ENCODE results near the gene MFSD12. TPM values are rescaled to one million over a fixed set of nuclear protein-coding genes. Genes with fewer than 3 reads are reported as not detected.
"Not testable (repeated sequence)": the region's sequence is repeated elsewhere in the genome, so short reads cannot be mapped to it uniquely, and the experiment has no call there.

Gene MFSD12
- total RNA-seq, 1 experiment from 2014 or later = 121 TPM

GRCh38 chr19:3532154-3532786, 25.1 kb downstream of the MFSD12 start:
- Histone ChIP-seq H3K9me2 (replicated peaks; ENCODE audit: low read length) (no peaks in the 10 kb centered on the region), H3K4me2 (ENCODE audit: low read length) (no peak overlapping the region), H3K9ac (ENCODE audit: low read length) (no peak overlapping the region), H2AFZ (ENCODE audit: low read length) (no peak overlapping the region), H3K79me2 (ENCODE audit: low read length) (no peaks in the 10 kb centered on the region), H4K20me1 (ENCODE audit: low read length) (no peaks in the 10 kb centered on the region), H3K27ac (ENCODE audit: low read length) (no peak overlapping the region), H3K4me1 (ENCODE audit: insufficient read depth, low read length) (no peaks in the 10 kb centered on the region), H3K36me3 (ENCODE audit: low read depth, low read length) (no peaks in the 10 kb centered on the region; the same call in 1 of the 2 replicates), H3K9me3 (ENCODE audit: low read length) (no peaks in the 10 kb centered on the region), H3K4me3 (ENCODE audit: low read length) (no peak overlapping the region), H3K27me3 (ENCODE audit: low read length) (no peaks in the 10 kb centered on the region), H3F3A (ENCODE audit: low read length, unreplicated experiment) (no peaks in the 10 kb centered on the region)
- TF ChIP-seq EZH2 (IDR thresholded peaks at IDR 0.05; ENCODE audit: low read length, unreplicated experiment) = no peak
- TF ChIP-seq, protein P1, sequence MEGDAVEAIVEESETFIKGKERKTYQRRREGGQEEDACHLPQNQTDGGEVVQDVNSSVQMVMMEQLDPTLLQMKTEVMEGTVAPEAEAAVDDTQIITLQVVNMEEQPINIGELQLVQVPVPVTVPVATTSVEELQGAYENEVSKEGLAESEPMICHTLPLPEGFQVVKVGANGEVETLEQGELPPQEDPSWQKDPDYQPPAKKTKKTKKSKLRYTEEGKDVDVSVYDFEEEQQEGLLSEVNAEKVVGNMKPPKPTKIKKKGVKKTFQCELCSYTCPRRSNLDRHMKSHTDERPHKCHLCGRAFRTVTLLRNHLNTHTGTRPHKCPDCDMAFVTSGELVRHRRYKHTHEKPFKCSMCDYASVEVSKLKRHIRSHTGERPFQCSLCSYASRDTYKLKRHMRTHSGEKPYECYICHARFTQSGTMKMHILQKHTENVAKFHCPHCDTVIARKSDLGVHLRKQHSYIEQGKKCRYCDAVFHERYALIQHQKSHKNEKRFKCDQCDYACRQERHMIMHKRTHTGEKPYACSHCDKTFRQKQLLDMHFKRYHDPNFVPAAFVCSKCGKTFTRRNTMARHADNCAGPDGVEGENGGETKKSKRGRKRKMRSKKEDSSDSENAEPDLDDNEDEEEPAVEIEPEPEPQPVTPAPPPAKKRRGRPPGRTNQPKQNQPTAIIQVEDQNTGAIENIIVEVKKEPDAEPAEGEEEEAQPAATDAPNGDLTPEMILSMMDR (conservative IDR thresholded peaks at IDR 0.05; ENCODE audit: low read depth, low read length) = no peak
- no peak for TF ChIP-seq EZH2phosphoT487 (IDR thresholded peaks at IDR 0.05; ENCODE audit: borderline replicate concordance, low read length)
- no peak for DNase-seq
- ATAC-seq = no peak
- no TSS peak for BruUV-seq (replicated peaks)
- CTCF ChIA-PET = no interaction called here
- POLR2A ChIA-PET (ENCODE audit: unreplicated experiment) = no interaction called here
- intact Hi-C loops (cut with micrococcal nuclease) = no loop called here

DNA sequence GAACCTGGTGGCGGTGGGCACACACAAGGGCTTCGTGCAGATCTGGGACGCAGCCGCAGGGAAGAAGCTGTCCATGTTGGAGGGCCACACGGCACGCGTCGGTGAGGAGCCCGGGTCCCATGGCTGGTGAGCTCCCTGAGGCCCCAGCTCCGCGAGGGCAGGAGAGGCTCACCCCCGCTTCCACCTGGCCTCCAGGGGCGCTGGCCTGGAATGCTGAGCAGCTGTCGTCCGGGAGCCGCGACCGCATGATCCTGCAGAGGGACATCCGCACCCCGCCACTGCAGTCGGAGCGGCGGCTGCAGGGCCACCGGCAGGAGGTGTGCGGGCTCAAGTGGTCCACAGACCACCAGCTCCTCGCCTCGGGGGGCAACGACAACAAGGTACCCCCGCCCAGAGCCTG, 25.7 kb downstream of the MFSD12 start:
- Histone ChIP-seq H3K36me3 (ENCODE audit: low read depth, low read length) (no peaks in the 10 kb centered on the region; the same call in 1 of the 2 replicates), H3K9me2 (replicated peaks; ENCODE audit: low read length) (no peaks in the 10 kb centered on the region)

GRCh38 chr19:3530389-3530788, 27.0 kb downstream of the MFSD12 start:
- Histone ChIP-seq H3K9me3 (ENCODE audit: low read length) (no peaks in the 10 kb centered on the region), H4K20me1 (ENCODE audit: low read length) (no peaks in the 10 kb centered on the region), H3K79me2 (ENCODE audit: low read length) (no peaks in the 10 kb centered on the region), H3K4me2 (ENCODE audit: low read length) (no peak overlapping the region), H3K9ac (ENCODE audit: low read length) (no peak overlapping the region), H3K4me1 (ENCODE audit: insufficient read depth, low read length) (no peaks in the 10 kb centered on the region), H3K4me3 (ENCODE audit: low read length) (no peak overlapping the region), H3F3A (ENCODE audit: low read length, unreplicated experiment) (no peaks in the 10 kb centered on the region), H3K27ac (ENCODE audit: low read length) (no peak overlapping the region), H3K9me2 (replicated peaks; ENCODE audit: low read length) (no peaks in the 10 kb centered on the region), H3K27me3 (ENCODE audit: low read length) (no peaks in the 10 kb centered on the region), H3K36me3 (ENCODE audit: low read depth, low read length) (no peaks in the 10 kb centered on the region; the same call in 1 of the 2 replicates), H2AFZ (ENCODE audit: low read length) (no peak overlapping the region)
- BruUV-seq (replicated peaks) = no TSS peak
- ChIA-PET POLR2A (ENCODE audit: unreplicated experiment) (no interaction called here), CTCF (no interaction called here)
- no peak for DNase-seq
- TF ChIP-seq EZH2phosphoT487 (IDR thresholded peaks at IDR 0.05; ENCODE audit: borderline replicate concordance, low read length) = no peak
- TF ChIP-seq EZH2 (IDR thresholded peaks at IDR 0.05; ENCODE audit: low read length, unreplicated experiment) = no peak
- TF ChIP-seq, protein P1 (conservative IDR thresholded peaks at IDR 0.05; ENCODE audit: low read depth, low read length) = no peak
- intact Hi-C loops (cut with micrococcal nuclease) = no loop called here
- no peak for ATAC-seq

More for the DNA sequence above, 25.7 kb downstream of the MFSD12 start:
- no peaks in the 10 kb centered on the region for H3K9me3 ChIP-seq (ENCODE audit: low read length)
- intact Hi-C loops (cut with micrococcal nuclease) = no loop called here
- H3K27me3 ChIP-seq (ENCODE audit: low read length) = no peaks in the 10 kb centered on the region
- no peak overlapping the region for H3K27ac ChIP-seq (ENCODE audit: low read length)
- CTCF ChIA-PET = no interaction called here
- no peaks in the 10 kb centered on the region for H4K20me1 ChIP-seq (ENCODE audit: low read length)
- H3K4me1 ChIP-seq (ENCODE audit: insufficient read depth, low read length) = no peaks in the 10 kb centered on the region
- no peak overlapping the region for H3K4me3 ChIP-seq (ENCODE audit: low read length)
- ATAC-seq (no peak), DNase-seq (no peak)
- H3F3A ChIP-seq (ENCODE audit: low read length, unreplicated experiment) = no peaks in the 10 kb centered on the region
- no TSS peak for BruUV-seq (replicated peaks)
- no peak overlapping the region for H3K4me2 ChIP-seq (ENCODE audit: low read length)
- TF ChIP-seq, protein P1 (conservative IDR thresholded peaks at IDR 0.05; ENCODE audit: low read depth, low read length) = no peak
- no peak for TF ChIP-seq EZH2 (IDR thresholded peaks at IDR 0.05; ENCODE audit: low read length, unreplicated experiment)
- no peak for TF ChIP-seq EZH2phosphoT487 (IDR thresholded peaks at IDR 0.05; ENCODE audit: borderline replicate concordance, low read length)
- POLR2A ChIA-PET (ENCODE audit: unreplicated experiment) = no interaction called here
- no peaks in the 10 kb centered on the region for H3K79me2 ChIP-seq (ENCODE audit: low read length)
- H3K9ac ChIP-seq (ENCODE audit: low read length) = no peak overlapping the region
- no peak overlapping the region for H2AFZ ChIP-seq (ENCODE audit: low read length)

- BruUV-seq (replicated peaks); ATAC-seq; POLR2A ChIA-PET (ENCODE audit: unreplicated experiment); H3K4me1 ChIP-seq (ENCODE audit: insufficient read depth, low read length); H3K9ac ChIP-seq (ENCODE audit: low read length); H3K4me3 ChIP-seq (ENCODE audit: low read length); CTCF ChIA-PET; H2AFZ ChIP-seq (ENCODE audit: low read length); intact Hi-C loops (cut with micrococcal nuclease); H3K9me3 ChIP-seq (ENCODE audit: low read length); DNase-seq; H3F3A ChIP-seq (ENCODE audit: low read length, unreplicated experiment); H4K20me1 ChIP-seq (ENCODE audit: low read length); H3K9me2 ChIP-seq (replicated peaks; ENCODE audit: low read length); H3K27me3 ChIP-seq (ENCODE audit: low read length); H3K4me2 ChIP-seq (ENCODE audit: low read length); H3K79me2 ChIP-seq (ENCODE audit: low read length); H3K27ac ChIP-seq (ENCODE audit: low read length); H3K36me3 ChIP-seq (ENCODE audit: low read depth, low read length): not testable (repeated sequence)
These were observed 28.1 kb downstream of the MFSD12 start for GRCh38 chr19:3529299-3529698.

Measured in PC-3 (cell line).